Neural cell (in vitro differentiated cells): ENCODE data around the gene PERM1. TPM values are rescaled to one million over a fixed set of nuclear protein-coding genes. Genes with fewer than 3 reads are reported as not detected.

ENCODE experiments used
- H2AFZ ChIP-seq: fragments of 200-600, 300-800 bp; sonication (generic), shearing (Covaris generic); 2 replicates; pipeline ENCODE4 v1.6.0; 2014; ENCODE audit warnings: low read depth, mild to moderate bottlenecking, antibody characterized with exemption, low read length, moderate library complexity
- H3F3A ChIP-seq: fragments of 200-600 bp; shearing (Covaris generic); 2 replicates; pipeline ENCODE4 v1.6.1; 2016; ENCODE audit warnings: mild to moderate bottlenecking, moderate library complexity, mixed read lengths, antibody characterized with exemption, low read length; ENCODE audit not compliant: insufficient read depth, poor library complexity, severe bottlenecking
- H3K27ac ChIP-seq: fragments of 200-600, 300-800 bp; sonication (generic), shearing (Covaris generic); 2 replicates; pipeline ENCODE4 v1.5.1; 2014; ENCODE audit warnings: mild to moderate bottlenecking, low read length, moderate library complexity
- H3K27me3 ChIP-seq: fragments of 300-800, 200-600 bp; sonication (generic), shearing (Covaris generic); 2 replicates; pipeline ENCODE4 v1.6.0; 2014; ENCODE audit warnings: mild to moderate bottlenecking, low read depth, low read length, moderate library complexity; ENCODE audit not compliant: insufficient read depth
- H3K36me3 ChIP-seq: fragments of 300-800, 200-600 bp; sonication (generic), shearing (Covaris generic); 2 replicates; pipeline ENCODE4 v1.5.1; 2014; ENCODE audit warnings: mild to moderate bottlenecking, antibody characterized with exemption, low read length, moderate library complexity; ENCODE audit not compliant: insufficient read depth
- H3K4me2 ChIP-seq: fragments of 300-800, 200-600 bp; sonication (generic), shearing (Covaris generic); 2 replicates; pipeline ENCODE4 v1.6.0; 2014; ENCODE audit warnings: mild to moderate bottlenecking, low read length
- H3K4me3 ChIP-seq: fragments of 300-800, 200-600 bp; sonication (generic), shearing (Covaris generic); 2 replicates; pipeline ENCODE4 v1.5.1; 2014; ENCODE audit warnings: mild to moderate bottlenecking, low read length, moderate library complexity
- H3K79me2 ChIP-seq: fragments of 200-600 bp; shearing (Covaris generic); replicated peaks from 2 replicates; pipeline ENCODE4 v1.6.0; 2014; ENCODE audit warnings: mild to moderate bottlenecking, low read length, moderate library complexity; ENCODE audit not compliant: insufficient read depth
- H3K9ac ChIP-seq: fragments of 300-800, 200-600 bp; sonication (generic), shearing (Covaris generic); 2 replicates; pipeline ENCODE4 v1.6.1; 2016; ENCODE audit warnings: mild to moderate bottlenecking, low read length, mixed read lengths
- H3K9me2 ChIP-seq: fragments of 200-600 bp; shearing (Covaris generic); 2 replicates; pipeline ENCODE4 v1.6.1; 2016; ENCODE audit warnings: mild to moderate bottlenecking, low read length, mixed read lengths; ENCODE audit not compliant: insufficient read depth
- H3K9me3 ChIP-seq: fragments of 200-600, 300-800 bp; sonication (generic), shearing (Covaris generic); 2 replicates; pipeline ENCODE4 v1.6.1; 2016; ENCODE audit warnings: mild to moderate bottlenecking, mixed run types, low read length, moderate library complexity, mixed read lengths
- H4K20me1 ChIP-seq: fragments of 200-600 bp; shearing (Covaris generic); 2 replicates; pipeline ENCODE4 v1.6.1; 2016; ENCODE audit warnings: mild to moderate bottlenecking, mixed run types; ENCODE audit not compliant: insufficient read depth
- CTCF ChIP-seq: fragments of 450-650 bp; IDR thresholded peaks from 2 replicates; pipeline ENCODE4 v1.5.1; 2014; ENCODE audit warnings: antibody characterized with exemption, mild to moderate bottlenecking, moderate library complexity; ENCODE audit not compliant: poor library complexity, severe bottlenecking
- EP300 ChIP-seq: fragments of 450-650 bp; conservative IDR thresholded peaks from 2 replicates; pipeline ENCODE4 v1.6.1; 2014; ENCODE audit warnings: antibody characterized with exemption, mild to moderate bottlenecking, moderate library complexity; ENCODE audit not compliant: poor library complexity, severe bottlenecking
- EZH2 ChIP-seq: fragments of 200-600, 300-800 bp; shearing (Covaris generic), sonication (generic); IDR thresholded peaks from 2 replicates; pipeline ENCODE4 v1.6.1; 2014; ENCODE audit warnings: antibody characterized with exemption, low read length, borderline replicate concordance, mild to moderate bottlenecking; ENCODE audit not compliant: insufficient read depth, poor library complexity, severe bottlenecking
- MXI1 ChIP-seq: fragments of 450-650 bp; conservative IDR thresholded peaks from 2 replicates; pipeline ENCODE4 v1.6.1; 2014; ENCODE audit warnings: antibody characterized with exemption, mild to moderate bottlenecking; ENCODE audit not compliant: poor library complexity, severe bottlenecking
- POLR2AphosphoS5 ChIP-seq: IDR thresholded peaks from 2 replicates; pipeline ENCODE4 v1.6.1; 2012
- RAD21 ChIP-seq: fragments of 450-650 bp; conservative IDR thresholded peaks from 2 replicates; pipeline ENCODE4 v1.6.1; 2014; ENCODE audit warnings: antibody characterized with exemption, mild to moderate bottlenecking, moderate library complexity
- REST ChIP-seq: IDR thresholded peaks from 2 replicates; pipeline ENCODE4 v1.6.1; 2012; ENCODE audit warnings: borderline replicate concordance
- SMC3 ChIP-seq: fragments of 450-650 bp; conservative IDR thresholded peaks from 2 replicates; pipeline ENCODE4 v1.6.1; 2014; ENCODE audit warnings: antibody characterized with exemption, mild to moderate bottlenecking, moderate library complexity; ENCODE audit not compliant: poor library complexity
- TAF1 ChIP-seq: IDR thresholded peaks from 2 replicates; pipeline ENCODE4 v1.6.1; 2012; ENCODE audit warnings: low read depth
- polyA plus RNA-seq: library from polyadenylated mRNA; depleted of rRNA; stranded (reverse); fragments of >200 nt; gene quantifications from 2 replicates; pipeline ENCODE4 v1.2.3, GENCODE V29; 2014

PERM1 gene
- polyA plus RNA-seq, 1 donor from 2014 or later = not detected

GRCh38 chr1:1021010-1021919 is 39.4 kb upstream of the PERM1 start:
- Histone ChIP-seq H3K36me3 (no peaks in the 10 kb centered on the region), H2AFZ (no peak overlapping the region), H3K9me2 (no peaks in the 10 kb centered on the region), H3F3A (no peaks in the 10 kb centered on the region), H4K20me1 (no peaks in the 10 kb centered on the region), H3K4me2 (no peak overlapping the region), H3K27me3 (no peaks in the 10 kb centered on the region), H3K79me2 (peaks cover 4% of the 10 kb centered on the region), H3K27ac (no peak overlapping the region), H3K4me3 (peak overlapping the region; percentile 64), H3K9me3 (no peaks in the 10 kb centered on the region), H3K9ac (peak overlapping the region; percentile 60)
- TF ChIP-seq EP300 (no peak), TAF1 (no peak), SMC3 (no peak), MXI1 (no peak), CTCF (no peak), REST (no peak), EZH2 (no peak), RAD21 (no peak), POLR2AphosphoS5 (no peak)

- no peak for TF ChIP-seq SMC3
- TF ChIP-seq REST = no peak
- TF ChIP-seq RAD21 = no peak
- TF ChIP-seq CTCF = no peak
- peak; percentile 26 for TF ChIP-seq TAF1
- no peaks in the 10 kb centered on the region for H3K9me3 ChIP-seq
- peak overlapping the region; percentile 64 for H3K4me3 ChIP-seq
- H3K27me3 ChIP-seq = no peaks in the 10 kb centered on the region
- H2AFZ ChIP-seq = no peak overlapping the region
- peak overlapping the region; percentile 60 for H3K9ac ChIP-seq
- H4K20me1 ChIP-seq = no peaks in the 10 kb centered on the region
- no peak overlapping the region for H3K27ac ChIP-seq
- no peaks in the 10 kb centered on the region for H3K9me2 ChIP-seq
- H3K36me3 ChIP-seq = no peaks in the 10 kb centered on the region
- H3F3A ChIP-seq = no peaks in the 10 kb centered on the region
- H3K4me2 ChIP-seq = no peak overlapping the region
- H3K79me2 ChIP-seq = peaks cover 4% of the 10 kb centered on the region
Measured at GRCh38 chr1:1020415-1021009, 38.6 kb upstream of the PERM1 start.
